GM12892 (cell line): Measurements from ENCODE around the gene CHERP.

Source experiments
- POLR2A ChIP-seq: IDR thresholded peaks from 2 replicates; pipeline ENCODE4 v1.6.1; 2011; ENCODE audit warnings: low read depth, low read length, control low read depth
- POLR2AphosphoS5 ChIP-seq: IDR thresholded peaks from 2 replicates; pipeline ENCODE4 v1.6.1; 2011; ENCODE audit warnings: low read depth, low read length, control low read depth

DNA sequence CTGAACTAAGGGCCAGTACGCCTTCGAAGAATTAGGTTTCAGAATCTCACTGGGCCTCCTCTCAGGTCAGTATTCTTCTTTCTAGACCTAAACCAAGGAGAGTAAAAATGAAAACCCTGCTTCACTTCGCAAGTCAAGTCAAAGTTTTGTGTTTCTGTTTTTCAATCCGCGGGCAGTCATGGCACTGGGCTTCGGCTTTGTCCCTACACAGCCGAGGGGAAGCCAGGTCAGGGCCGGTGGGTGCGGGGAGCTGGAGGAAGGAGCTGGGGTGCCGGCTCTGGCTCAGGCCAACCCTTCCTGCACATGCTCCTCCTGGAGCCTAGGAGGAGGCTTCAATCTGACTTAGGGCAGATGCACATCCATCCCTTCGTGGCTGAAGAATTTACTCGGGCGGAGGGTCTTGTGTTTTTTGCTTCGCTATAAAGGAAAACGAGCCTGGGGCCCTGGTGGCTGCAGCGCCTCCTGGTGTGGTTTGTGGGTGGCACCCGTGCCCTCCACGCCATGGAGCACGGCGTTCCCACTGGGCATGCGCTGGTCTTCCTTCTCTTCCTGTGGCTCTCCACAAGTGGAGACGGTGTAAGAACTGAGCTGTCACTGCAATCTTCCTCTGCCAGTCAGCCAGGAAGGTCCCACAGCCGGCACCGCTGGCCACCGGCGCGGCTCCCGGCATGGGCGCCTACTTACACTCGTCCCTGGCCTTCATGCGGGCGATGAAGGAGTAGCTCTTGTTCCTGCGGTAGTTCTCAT, 23.6 kb downstream of the CHERP start:
- TF ChIP-seq POLR2AphosphoS5 (no peak), POLR2A (no peak)
